GM21447 (cell line): ENCODE results near the gene IL4I1.

Source experiments
- ATAC-seq: cut with Tn5 transposase; IDR thresholded peaks from one replicate; pipeline ENCODE4 v1.9.1; 2021; ENCODE audit not compliant: unreplicated experiment

The IL4I1 gene

GRCh38 chr19:49895566-49896297 lies 955 bp downstream of the IL4I1 start:
- ATAC-seq: no peak

GRCh38 chr19:49894879-49895565 lies 1.7 kb downstream of the IL4I1 start:
- no peak for ATAC-seq

GRCh38 chr19:49894011-49894664 lies 2.5 kb downstream of the IL4I1 start:
- no peak for ATAC-seq

- ATAC-seq: no peak
These were observed 4.0 kb downstream of the IL4I1 start for GRCh38 chr19:49892716-49893115.

- ATAC-seq: no peak
These were observed 5.3 kb downstream of the IL4I1 start for GRCh38 chr19:49891393-49891792.

GRCh38 chr19:49890349-49891311 lies 6.1 kb downstream of the IL4I1 start:
- ATAC-seq: no peak

- ATAC-seq: no peak
These were observed 6.9 kb downstream of the IL4I1 start for GRCh38 chr19:49889687-49890348.

GRCh38 chr19:49889038-49889686 lies 7.5 kb downstream of the IL4I1 start:
- ATAC-seq: no peak

- no peak for ATAC-seq
These were observed 8.2 kb downstream of the IL4I1 start for GRCh38 chr19:49888510-49888824.

- no peak for ATAC-seq
These were observed 8.8 kb downstream of the IL4I1 start for GRCh38 chr19:49887665-49888509.

- ATAC-seq: no peak
These were observed 9.5 kb downstream of the IL4I1 start for GRCh38 chr19:49887037-49887664.

- ATAC-seq: no peak
These were observed 11.9 kb downstream of the IL4I1 start for GRCh38 chr19:49884760-49885159.

GRCh38 chr19:49884109-49884508 lies 12.6 kb downstream of the IL4I1 start:
- no peak for ATAC-seq

- no peak for ATAC-seq
These were observed 13.6 kb downstream of the IL4I1 start for GRCh38 chr19:49883094-49883493.

- no peak for ATAC-seq
These were observed 14.0 kb downstream of the IL4I1 start for GRCh38 chr19:49882643-49883042.

GRCh38 chr19:49881672-49882394 lies 14.9 kb downstream of the IL4I1 start:
- no peak for ATAC-seq

GRCh38 chr19:49881186-49881585 lies 15.5 kb downstream of the IL4I1 start:
- ATAC-seq: no peak
